Measurements from ENCODE around the gene C16orf46. TPM values are rescaled to one million over a fixed set of nuclear protein-coding genes. Genes with fewer than 3 reads are reported as not detected.
A peak's percentile ranks its signal among the peaks of the same experiment; 100 is the strongest.
"Not testable (repeated sequence)": the region's sequence is repeated elsewhere in the genome, so short reads cannot be mapped to it uniquely, and the experiment has no call there.

The C16orf46 gene, protein sequence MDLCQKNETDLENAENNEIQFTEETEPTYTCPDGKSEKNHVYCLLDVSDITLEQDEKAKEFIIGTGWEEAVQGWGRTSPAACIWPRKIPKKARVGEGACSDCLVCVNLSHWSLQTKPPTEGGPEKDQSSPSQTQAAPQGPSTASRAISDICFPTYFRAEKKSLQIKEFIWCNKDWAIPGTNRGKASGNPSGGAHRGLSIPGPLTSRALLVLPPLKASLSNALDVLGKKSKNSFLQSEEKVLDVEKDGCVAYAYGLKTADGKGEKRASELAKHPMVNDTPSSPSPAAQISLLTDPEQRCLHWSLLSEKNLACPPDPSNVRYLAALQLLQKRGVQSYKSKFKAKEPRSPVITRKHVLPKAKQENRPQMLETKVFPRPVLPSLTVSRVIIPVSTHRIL
- 0.22 TPM in 1 of 2 replicates, not detected in the other for total RNA-seq (2014; rRNA removed; shearing (Covaris generic); ENCODE audit: low replicate concordance)

DNA sequence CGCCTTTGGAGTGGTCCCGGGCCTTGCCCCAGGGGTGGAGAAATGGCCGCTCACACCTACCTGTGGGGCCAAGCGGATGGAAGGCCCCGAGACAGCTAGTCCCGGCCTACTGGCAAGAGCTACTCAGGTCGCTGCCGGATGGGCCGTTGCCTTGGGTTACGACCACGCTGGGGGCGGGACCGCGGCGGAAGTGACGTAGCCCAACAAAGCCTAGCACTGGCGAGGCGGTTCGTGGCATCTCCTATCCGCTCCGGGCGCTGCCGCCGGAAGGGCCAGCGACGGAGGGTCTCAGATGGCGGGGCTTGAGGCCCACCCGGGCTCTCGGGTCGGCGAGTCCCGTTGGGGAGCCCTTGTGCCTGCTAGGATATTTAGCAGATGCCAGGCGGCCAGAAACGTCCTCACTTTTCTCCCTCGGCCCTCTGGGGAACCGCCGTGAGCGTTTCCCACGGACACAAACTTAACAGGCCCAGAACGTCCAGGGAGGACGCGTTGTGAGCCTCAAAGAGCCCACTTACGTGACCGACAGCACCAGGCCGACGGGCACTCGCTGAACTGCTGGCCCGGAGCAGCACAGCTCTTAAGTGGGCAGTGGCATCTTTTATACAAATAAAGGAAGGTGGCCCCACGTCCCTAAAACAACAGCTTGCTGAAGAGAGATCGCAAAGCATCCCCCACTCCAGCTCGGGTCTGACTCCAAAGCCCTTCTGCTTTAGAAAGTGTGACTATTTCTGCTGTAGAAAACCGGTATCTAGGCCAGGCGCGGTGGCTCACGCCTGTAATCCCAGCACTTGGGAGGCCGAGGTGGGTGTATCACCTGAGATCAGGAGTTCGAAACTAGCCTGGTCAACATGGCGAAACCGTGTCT is at the start of gene C16orf46:
TSS of gene C16orf46 (minus strand) at position 163 of the 865 bp plus-strand sequence. CDS start 13,283 bp downstream, outside the sequence.
- Histone ChIP-seq H3K9me2 (replicated peaks; ENCODE audit: insufficient read depth, low read length) (no peaks in the 10 kb centered on the region), H3K9ac (ENCODE audit: low read length) (peak within 1 kb of the TSS; percentile 86), H3K4me3 (ENCODE audit: low read length) (peak within 1 kb of the TSS; percentile 88), H3K4me1 (ENCODE audit: low read length) (peaks cover 28% of the 10 kb centered on the region), H3K27ac (ENCODE audit: low read length) (peak within 1 kb of the TSS; percentile 67), H3K79me2 (ENCODE audit: low read length) (no peaks in the 10 kb centered on the region), H4K20me1 (ENCODE audit: insufficient read depth, low read depth, low read length) (no peaks in the 10 kb centered on the region), H3K4me2 (ENCODE audit: low read depth, low read length, poor library complexity, severe bottlenecking) (peak within 1 kb of the TSS; percentile 96), H3K27me3 (ENCODE audit: low read length) (no peaks in the 10 kb centered on the region), H3K9me3 (ENCODE audit: low read length) (no peaks in the 10 kb centered on the region), H2AFZ (ENCODE audit: low read length) (peak within 1 kb of the TSS; percentile 86; the same call in 1 of the 2 replicates), H3K36me3 (ENCODE audit: insufficient read depth, low read length) (no peaks in the 10 kb centered on the region)
- peak; percentile 98 for DNase-seq

DNA sequence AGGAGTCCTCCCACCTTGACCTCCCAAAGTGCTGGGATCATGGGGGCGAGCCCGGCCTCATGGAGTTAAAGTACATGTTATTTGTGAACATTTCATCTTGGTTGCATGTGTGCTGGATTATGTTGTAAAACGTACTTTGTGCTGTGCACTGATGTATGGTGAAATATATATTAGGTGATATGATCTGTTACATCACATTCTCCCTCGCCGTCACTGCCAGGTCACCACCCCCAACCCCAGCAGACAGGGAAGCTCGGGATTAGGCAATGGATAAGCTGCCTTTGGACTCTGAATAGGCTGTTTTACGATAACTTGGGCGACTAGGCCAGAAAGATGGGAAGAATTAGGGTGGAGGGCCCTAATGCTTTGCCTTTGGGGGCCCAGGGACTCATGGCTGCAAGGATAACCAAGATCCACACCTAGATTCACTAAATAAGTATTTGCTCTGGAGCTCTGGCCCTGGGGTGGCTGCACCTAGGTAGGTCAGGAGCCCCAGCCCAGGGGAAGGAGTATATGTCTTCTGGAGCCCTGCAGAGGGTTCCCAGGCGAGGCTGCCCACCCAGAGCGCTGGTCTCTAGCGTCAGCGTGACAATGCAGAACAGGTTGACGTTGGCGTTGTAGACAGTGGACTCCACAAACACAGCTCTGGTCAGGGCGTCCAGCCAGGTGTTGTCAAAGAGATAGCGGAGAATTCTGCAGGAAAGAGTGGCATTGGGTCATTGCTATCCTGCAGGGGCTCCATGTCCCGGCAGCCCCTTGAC is 46.2 kb upstream of the C16orf46 start:
- Histone ChIP-seq H2AFZ (ENCODE audit: low read length) (no peak overlapping the region), H3K4me1 (ENCODE audit: low read length) (peaks cover 3% of the 10 kb centered on the region; the same call in 1 of the 2 replicates), H3K4me2 (ENCODE audit: low read depth, low read length, poor library complexity, severe bottlenecking) (no peak overlapping the region), H3K79me2 (ENCODE audit: low read length) (no peaks in the 10 kb centered on the region), H3K4me3 (ENCODE audit: low read length) (no peak overlapping the region), H3K9ac (ENCODE audit: low read length) (no peak overlapping the region), H4K20me1 (ENCODE audit: insufficient read depth, low read depth, low read length) (no peaks in the 10 kb centered on the region), H3K36me3 (ENCODE audit: insufficient read depth, low read length) (no peaks in the 10 kb centered on the region), H3K27me3 (ENCODE audit: low read length) (no peaks in the 10 kb centered on the region), H3K9me2 (replicated peaks; ENCODE audit: insufficient read depth, low read length) (no peaks in the 10 kb centered on the region), H3K9me3 (ENCODE audit: low read length) (no peaks in the 10 kb centered on the region), H3K27ac (ENCODE audit: low read length) (no peak overlapping the region)
- DNase-seq: no peak

DNA sequence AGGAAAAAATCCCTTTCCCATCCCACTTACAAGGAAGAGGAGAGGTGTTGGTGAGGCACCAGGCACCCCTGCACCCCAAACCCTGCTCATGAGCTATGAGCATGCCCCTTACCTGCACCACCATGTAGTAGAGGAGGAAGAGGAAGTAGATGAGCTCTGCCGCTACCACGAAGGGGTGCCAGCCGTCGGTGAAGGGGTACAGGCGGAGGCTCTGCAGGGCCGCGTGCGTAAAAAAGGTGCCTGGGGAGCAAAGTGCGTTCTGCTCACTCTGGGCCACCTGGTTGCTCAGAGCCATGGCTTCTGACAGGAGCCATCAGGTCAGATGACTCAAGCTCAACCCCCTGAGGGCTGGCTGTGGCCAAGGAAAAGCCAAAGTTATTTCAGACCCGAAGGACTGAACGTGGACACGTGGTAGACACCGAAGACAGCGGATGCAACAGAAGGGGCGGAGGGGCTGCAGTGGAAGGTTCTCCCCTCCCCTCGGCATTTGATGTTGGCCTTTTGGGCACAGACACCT is 44.5 kb upstream of the C16orf46 start:
- Histone ChIP-seq H4K20me1 (ENCODE audit: insufficient read depth, low read depth, low read length) (no peaks in the 10 kb centered on the region), H3K79me2 (ENCODE audit: low read length) (no peaks in the 10 kb centered on the region), H3K9me3 (ENCODE audit: low read length) (no peaks in the 10 kb centered on the region), H3K4me2 (ENCODE audit: low read depth, low read length, poor library complexity, severe bottlenecking) (no peak overlapping the region), H3K9me2 (replicated peaks; ENCODE audit: insufficient read depth, low read length) (no peaks in the 10 kb centered on the region), H3K9ac (ENCODE audit: low read length) (no peak overlapping the region), H3K27ac (ENCODE audit: low read length) (no peak overlapping the region), H3K27me3 (ENCODE audit: low read length) (no peaks in the 10 kb centered on the region), H3K4me3 (ENCODE audit: low read length) (no peak overlapping the region), H3K36me3 (ENCODE audit: insufficient read depth, low read length) (no peaks in the 10 kb centered on the region), H3K4me1 (ENCODE audit: low read length) (peaks cover 3% of the 10 kb centered on the region; the same call in 1 of the 2 replicates), H2AFZ (ENCODE audit: low read length) (no peak overlapping the region)
- DNase-seq: no peak

DNA sequence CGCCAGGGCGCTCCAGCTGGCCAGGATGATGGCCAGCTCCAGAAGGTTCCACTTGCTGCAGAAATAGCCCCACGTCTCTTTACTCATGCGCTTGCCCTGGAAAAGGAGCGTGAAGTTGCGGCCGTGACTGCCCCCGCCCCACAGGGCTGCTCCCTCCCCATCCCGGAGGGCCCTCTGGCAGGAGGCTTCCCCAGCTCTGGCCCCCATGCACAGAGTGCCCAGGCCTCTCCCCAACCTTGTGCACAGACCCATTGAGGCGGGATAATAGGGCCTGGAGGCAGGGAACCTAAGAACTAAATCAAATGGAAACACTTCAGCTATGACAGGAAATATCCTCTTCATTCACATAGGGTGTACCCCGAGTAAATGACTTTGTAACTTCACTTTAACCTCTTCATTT is 40.4 kb upstream of the C16orf46 start:
- no peak for DNase-seq
- H3K36me3 ChIP-seq (ENCODE audit: insufficient read depth, low read length): no peaks in the 10 kb centered on the region
- H4K20me1 ChIP-seq (ENCODE audit: insufficient read depth, low read depth, low read length): no peaks in the 10 kb centered on the region
- H3K4me2 ChIP-seq (ENCODE audit: low read depth, low read length, poor library complexity, severe bottlenecking): no peak overlapping the region
- no peaks in the 10 kb centered on the region for H3K27me3 ChIP-seq (ENCODE audit: low read length)
- H3K9me3 ChIP-seq (ENCODE audit: low read length): no peaks in the 10 kb centered on the region
- H3K9me2 ChIP-seq (replicated peaks; ENCODE audit: insufficient read depth, low read length): no peaks in the 10 kb centered on the region
- H3K9ac ChIP-seq (ENCODE audit: low read length): no peak overlapping the region
- H3K27ac ChIP-seq (ENCODE audit: low read length): no peak overlapping the region
- no peaks in the 10 kb centered on the region for H3K79me2 ChIP-seq (ENCODE audit: low read length)
- no peak overlapping the region for H2AFZ ChIP-seq (ENCODE audit: low read length)
- no peak overlapping the region for H3K4me3 ChIP-seq (ENCODE audit: low read length)
- H3K4me1 ChIP-seq (ENCODE audit: low read length): peaks cover 3% of the 10 kb centered on the region; the same call in 1 of the 2 replicates

DNA sequence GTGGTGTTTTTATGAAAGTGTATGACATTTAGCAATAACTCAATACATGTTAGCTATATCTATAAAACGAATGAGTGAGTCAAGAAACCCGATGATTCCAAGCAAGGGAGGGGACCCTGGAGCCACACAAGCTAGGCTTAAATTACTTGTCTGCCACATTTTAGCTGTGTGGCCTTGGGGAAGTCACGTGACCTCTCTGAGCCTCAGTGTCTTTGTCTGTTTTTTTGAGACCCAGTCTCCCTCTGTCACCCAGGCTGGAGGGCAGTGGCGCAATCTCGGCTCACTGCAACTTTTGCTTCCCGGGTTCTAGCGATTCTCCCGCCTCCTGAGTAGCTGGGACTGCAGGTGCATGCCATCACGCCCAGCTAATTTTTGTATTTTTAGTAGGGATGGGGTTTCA is 39.2 kb upstream of the C16orf46 start:
- Histone ChIP-seq H4K20me1 (ENCODE audit: insufficient read depth, low read depth, low read length) (no peaks in the 10 kb centered on the region), H3K9ac (ENCODE audit: low read length) (no peak overlapping the region), H3K27me3 (ENCODE audit: low read length) (no peaks in the 10 kb centered on the region), H2AFZ (ENCODE audit: low read length) (no peak overlapping the region), H3K9me2 (replicated peaks; ENCODE audit: insufficient read depth, low read length) (no peaks in the 10 kb centered on the region), H3K4me1 (ENCODE audit: low read length) (peaks cover 3% of the 10 kb centered on the region; the same call in 1 of the 2 replicates), H3K9me3 (ENCODE audit: low read length) (no peaks in the 10 kb centered on the region), H3K36me3 (ENCODE audit: insufficient read depth, low read length) (no peaks in the 10 kb centered on the region), H3K27ac (ENCODE audit: low read length) (no peak overlapping the region), H3K4me2 (ENCODE audit: low read depth, low read length, poor library complexity, severe bottlenecking) (no peak overlapping the region), H3K79me2 (ENCODE audit: low read length) (no peaks in the 10 kb centered on the region), H3K4me3 (ENCODE audit: low read length) (no peak overlapping the region)
- DNase-seq: no peak

DNA sequence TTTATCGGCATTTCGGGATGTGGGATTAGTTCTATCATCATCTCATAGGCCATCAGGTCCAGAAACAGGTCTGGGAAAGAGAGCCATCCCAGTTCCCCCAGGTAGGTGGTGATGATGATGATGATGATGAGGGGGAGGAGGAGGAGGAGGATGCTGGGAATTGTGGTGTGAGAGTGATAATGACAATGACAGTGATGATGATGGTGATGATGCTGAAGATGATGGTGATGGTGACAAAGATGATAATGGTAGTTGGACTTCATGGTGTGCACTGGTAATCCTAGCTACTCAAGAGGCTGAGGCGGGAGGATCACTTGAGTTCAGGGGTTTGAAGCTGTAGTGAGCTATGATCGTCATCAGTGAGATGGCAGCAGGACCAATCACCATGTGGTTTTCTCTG is 35.4 kb upstream of the C16orf46 start:
- no peaks in the 10 kb centered on the region for H3K36me3 ChIP-seq (ENCODE audit: insufficient read depth, low read length)
- no peak overlapping the region for H3K4me2 ChIP-seq (ENCODE audit: low read depth, low read length, poor library complexity, severe bottlenecking)
- H3K79me2 ChIP-seq (ENCODE audit: low read length): no peaks in the 10 kb centered on the region
- H2AFZ ChIP-seq (ENCODE audit: low read length): no peak overlapping the region
- H3K4me1 ChIP-seq (ENCODE audit: low read length): no peaks in the 10 kb centered on the region
- no peaks in the 10 kb centered on the region for H4K20me1 ChIP-seq (ENCODE audit: insufficient read depth, low read depth, low read length)
- no peaks in the 10 kb centered on the region for H3K9me2 ChIP-seq (replicated peaks; ENCODE audit: insufficient read depth, low read length)
- no peak for DNase-seq
- no peak overlapping the region for H3K27ac ChIP-seq (ENCODE audit: low read length)
- no peaks in the 10 kb centered on the region for H3K9me3 ChIP-seq (ENCODE audit: low read length)
- no peaks in the 10 kb centered on the region for H3K27me3 ChIP-seq (ENCODE audit: low read length)
- no peak overlapping the region for H3K9ac ChIP-seq (ENCODE audit: low read length)
- no peak overlapping the region for H3K4me3 ChIP-seq (ENCODE audit: low read length)

DNA sequence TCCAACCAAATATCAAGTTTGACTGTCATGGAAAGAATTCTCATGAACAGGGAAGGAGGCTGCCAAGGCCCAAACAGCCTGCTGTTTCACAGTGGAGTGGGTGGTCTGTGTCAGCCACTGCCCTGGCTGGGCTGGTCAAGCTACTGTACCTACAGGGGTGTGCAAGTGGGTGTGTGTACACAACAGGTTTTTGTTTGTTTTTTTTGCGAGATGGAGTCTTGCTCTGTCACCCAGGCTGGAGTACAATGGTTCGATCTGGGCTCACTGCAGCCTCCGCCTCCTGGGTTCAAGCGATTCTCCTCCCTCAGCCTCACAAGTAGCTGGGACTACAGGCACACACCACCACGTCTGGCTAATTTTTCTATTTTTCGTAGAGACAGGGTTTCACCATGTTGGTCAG is 32.2 kb upstream of the C16orf46 start:
- H3K27ac ChIP-seq (ENCODE audit: low read length); H3K36me3 ChIP-seq (ENCODE audit: insufficient read depth, low read length); DNase-seq; H2AFZ ChIP-seq (ENCODE audit: low read length); H3K4me3 ChIP-seq (ENCODE audit: low read length); H3K4me1 ChIP-seq (ENCODE audit: low read length); H4K20me1 ChIP-seq (ENCODE audit: insufficient read depth, low read depth, low read length); H3K79me2 ChIP-seq (ENCODE audit: low read length); H3K27me3 ChIP-seq (ENCODE audit: low read length); H3K4me2 ChIP-seq (ENCODE audit: low read depth, low read length, poor library complexity, severe bottlenecking); H3K9ac ChIP-seq (ENCODE audit: low read length); H3K9me3 ChIP-seq (ENCODE audit: low read length); H3K9me2 ChIP-seq (replicated peaks; ENCODE audit: insufficient read depth, low read length): not testable (repeated sequence)

All from Karpas-422 (cell line).